ENCODE data around the gene ARHGAP42.
"Not testable (repeated sequence)": the region's sequence is repeated elsewhere in the genome, so short reads cannot be mapped to it uniquely, and the experiment has no call there.

ARHGAP42 gene

DNA sequence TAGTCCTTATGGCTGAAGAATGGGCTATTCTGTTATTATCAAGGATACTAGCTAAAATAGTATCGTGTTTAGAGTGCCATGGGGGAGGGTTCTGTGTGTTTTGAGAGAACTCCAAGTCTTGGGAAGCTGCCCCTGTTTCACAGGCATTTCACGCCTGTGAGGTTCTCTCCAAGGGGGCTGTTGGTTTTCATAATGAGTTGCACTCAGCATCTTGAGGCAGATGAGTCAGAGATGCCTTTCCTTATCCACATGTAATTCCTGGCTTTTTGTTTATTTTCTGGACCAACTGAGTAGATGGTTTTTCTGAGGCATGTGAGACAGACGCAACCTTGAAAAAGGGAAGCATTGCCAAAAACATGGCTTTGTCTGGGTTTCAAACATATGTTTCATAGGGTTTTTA, 203.7 kb downstream of the ARHGAP42 start:
- H4K20me1 ChIP-seq (ENCODE audit: insufficient read depth, low read length) = peaks cover 3% of the 10 kb centered on the region; the same call in 1 of the 2 replicates
- H3K27me3 ChIP-seq (ENCODE audit: insufficient read depth, low read length, poor library complexity) = no peaks in the 10 kb centered on the region
- ATAC-seq (ENCODE audit: insufficient read depth, low read depth) = no peak
- no peaks in the 10 kb centered on the region for H3K36me3 ChIP-seq (ENCODE audit: insufficient read depth, low read length)
- H3K9me3 ChIP-seq (ENCODE audit: insufficient read depth, low read length, severe bottlenecking) = no peaks in the 10 kb centered on the region
- DNase-seq = no peak
- no peak overlapping the region for H3K4me2 ChIP-seq (ENCODE audit: insufficient read depth, low read length)
- TF ChIP-seq, protein P1, sequence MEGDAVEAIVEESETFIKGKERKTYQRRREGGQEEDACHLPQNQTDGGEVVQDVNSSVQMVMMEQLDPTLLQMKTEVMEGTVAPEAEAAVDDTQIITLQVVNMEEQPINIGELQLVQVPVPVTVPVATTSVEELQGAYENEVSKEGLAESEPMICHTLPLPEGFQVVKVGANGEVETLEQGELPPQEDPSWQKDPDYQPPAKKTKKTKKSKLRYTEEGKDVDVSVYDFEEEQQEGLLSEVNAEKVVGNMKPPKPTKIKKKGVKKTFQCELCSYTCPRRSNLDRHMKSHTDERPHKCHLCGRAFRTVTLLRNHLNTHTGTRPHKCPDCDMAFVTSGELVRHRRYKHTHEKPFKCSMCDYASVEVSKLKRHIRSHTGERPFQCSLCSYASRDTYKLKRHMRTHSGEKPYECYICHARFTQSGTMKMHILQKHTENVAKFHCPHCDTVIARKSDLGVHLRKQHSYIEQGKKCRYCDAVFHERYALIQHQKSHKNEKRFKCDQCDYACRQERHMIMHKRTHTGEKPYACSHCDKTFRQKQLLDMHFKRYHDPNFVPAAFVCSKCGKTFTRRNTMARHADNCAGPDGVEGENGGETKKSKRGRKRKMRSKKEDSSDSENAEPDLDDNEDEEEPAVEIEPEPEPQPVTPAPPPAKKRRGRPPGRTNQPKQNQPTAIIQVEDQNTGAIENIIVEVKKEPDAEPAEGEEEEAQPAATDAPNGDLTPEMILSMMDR (IDR thresholded peaks at IDR 0.05; ENCODE audit: borderline replicate concordance, extremely low read depth, low read length, poor library complexity, severe bottlenecking) = no peak
- TF ChIP-seq EZH2 (IDR thresholded peaks at IDR 0.05; ENCODE audit: borderline replicate concordance, low read depth, low read length, severe bottlenecking) = no peak
- no peak overlapping the region for H3K4me3 ChIP-seq (ENCODE audit: low read depth in 1 of 2, low read length in 2 of 2)
- no peak overlapping the region for H2AFZ ChIP-seq (ENCODE audit: low read depth, low read length)
- no peak overlapping the region for H3K27ac ChIP-seq (ENCODE audit: low read length)
- H3K79me2 ChIP-seq (ENCODE audit: insufficient read depth, low read length) = no peaks in the 10 kb centered on the region
- H3K9ac ChIP-seq (ENCODE audit: low read depth, low read length) = no peak overlapping the region
- H3K4me1 ChIP-seq (ENCODE audit: insufficient read depth, low read length) = no peaks in the 10 kb centered on the region

DNA sequence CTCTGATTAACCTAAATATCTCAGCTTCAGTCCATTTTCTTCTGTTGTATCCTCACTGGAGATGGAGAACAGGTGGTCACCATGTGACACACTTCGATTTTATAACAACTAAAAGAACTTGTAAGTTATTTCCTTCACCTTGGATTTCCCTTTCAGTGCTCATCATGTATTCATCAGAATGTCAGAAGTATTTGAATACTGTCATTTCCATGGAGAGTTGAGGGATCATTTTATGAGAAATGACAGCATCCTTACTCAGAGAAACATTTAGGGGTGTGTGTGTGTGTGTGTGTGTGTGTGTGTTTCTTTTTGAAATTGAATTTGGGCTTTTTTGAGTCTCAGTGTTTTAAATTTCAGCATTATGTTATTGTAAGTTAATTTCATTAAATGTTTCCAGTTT, 205.8 kb downstream of the ARHGAP42 start:
- Histone ChIP-seq H2AFZ (ENCODE audit: low read depth, low read length) (no peak overlapping the region), H3K9ac (ENCODE audit: low read depth, low read length) (no peak overlapping the region), H3K79me2 (ENCODE audit: insufficient read depth, low read length) (no peaks in the 10 kb centered on the region), H3K9me3 (ENCODE audit: insufficient read depth, low read length, severe bottlenecking) (no peaks in the 10 kb centered on the region), H3K4me1 (ENCODE audit: insufficient read depth, low read length) (no peaks in the 10 kb centered on the region), H3K4me3 (ENCODE audit: low read depth in 1 of 2, low read length in 2 of 2) (no peak overlapping the region), H3K4me2 (ENCODE audit: insufficient read depth, low read length) (no peak overlapping the region), H3K36me3 (ENCODE audit: insufficient read depth, low read length) (no peaks in the 10 kb centered on the region), H4K20me1 (ENCODE audit: insufficient read depth, low read length) (peaks cover 3% of the 10 kb centered on the region; the same call in 1 of the 2 replicates), H3K27me3 (ENCODE audit: insufficient read depth, low read length, poor library complexity) (no peaks in the 10 kb centered on the region), H3K27ac (ENCODE audit: low read length) (no peak overlapping the region)
- TF ChIP-seq, protein P1 (IDR thresholded peaks at IDR 0.05; ENCODE audit: borderline replicate concordance, extremely low read depth, low read length, poor library complexity, severe bottlenecking) = no peak
- TF ChIP-seq EZH2 (IDR thresholded peaks at IDR 0.05; ENCODE audit: borderline replicate concordance, low read depth, low read length, severe bottlenecking) = no peak
- DNase-seq (no peak), ATAC-seq (ENCODE audit: insufficient read depth, low read depth) (no peak)

DNA sequence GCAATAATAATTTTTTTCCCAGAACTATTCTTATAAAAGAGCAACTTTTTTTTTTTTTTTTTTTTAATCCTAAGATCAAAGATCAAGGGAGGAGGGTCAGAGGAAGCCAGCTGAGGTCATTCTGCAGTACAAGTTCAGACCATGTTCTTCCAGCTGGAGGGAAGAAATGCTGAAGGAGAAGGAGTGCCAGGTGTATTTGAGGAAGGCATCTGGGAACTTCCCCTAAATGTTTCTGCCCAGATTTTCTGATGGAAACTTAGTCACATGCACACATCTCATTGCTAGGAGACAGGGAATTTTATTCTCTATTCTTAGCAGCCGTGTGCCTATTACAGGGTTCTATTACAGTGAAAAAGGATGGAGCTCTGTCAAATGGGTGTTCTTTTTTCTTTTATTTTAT, 208.4 kb downstream of the ARHGAP42 start:
- H3K4me2 ChIP-seq (ENCODE audit: insufficient read depth, low read length) = no peak overlapping the region
- H2AFZ ChIP-seq (ENCODE audit: low read depth, low read length) = no peak overlapping the region
- no peaks in the 10 kb centered on the region for H3K79me2 ChIP-seq (ENCODE audit: insufficient read depth, low read length)
- H3K4me1 ChIP-seq (ENCODE audit: insufficient read depth, low read length) = no peaks in the 10 kb centered on the region
- no peak for ATAC-seq (ENCODE audit: insufficient read depth, low read depth)
- TF ChIP-seq, protein P1 (IDR thresholded peaks at IDR 0.05; ENCODE audit: borderline replicate concordance, extremely low read depth, low read length, poor library complexity, severe bottlenecking) = no peak
- no peak for TF ChIP-seq EZH2 (IDR thresholded peaks at IDR 0.05; ENCODE audit: borderline replicate concordance, low read depth, low read length, severe bottlenecking)
- H3K36me3 ChIP-seq (ENCODE audit: insufficient read depth, low read length) = no peaks in the 10 kb centered on the region
- no peaks in the 10 kb centered on the region for H3K9me3 ChIP-seq (ENCODE audit: insufficient read depth, low read length, severe bottlenecking)
- no peak overlapping the region for H3K4me3 ChIP-seq (ENCODE audit: low read depth in 1 of 2, low read length in 2 of 2)
- no peak overlapping the region for H3K9ac ChIP-seq (ENCODE audit: low read depth, low read length)
- H4K20me1 ChIP-seq (ENCODE audit: insufficient read depth, low read length) = peaks cover 3% of the 10 kb centered on the region; the same call in 1 of the 2 replicates
- no peaks in the 10 kb centered on the region for H3K27me3 ChIP-seq (ENCODE audit: insufficient read depth, low read length, poor library complexity)
- no peak for DNase-seq
- H3K27ac ChIP-seq (ENCODE audit: low read length) = no peak overlapping the region

DNA sequence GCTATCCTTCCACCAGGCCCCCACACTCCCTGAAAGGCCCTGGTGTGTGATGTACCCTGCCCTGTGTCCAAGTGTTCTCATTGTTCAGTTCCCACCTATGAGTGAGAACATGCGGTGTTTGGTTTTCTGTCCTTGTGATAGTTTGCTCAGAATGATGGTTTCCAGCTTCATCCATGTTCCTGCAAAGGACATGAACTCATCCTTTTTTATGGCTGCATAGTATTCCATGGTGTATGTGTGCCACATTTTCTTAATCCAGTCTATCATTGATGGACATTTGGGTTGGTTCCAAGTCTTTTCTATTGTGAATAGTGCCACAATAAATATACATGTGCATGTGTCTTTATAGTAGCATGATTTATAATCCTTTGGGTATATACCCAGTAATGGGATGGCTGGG, 208.9 kb downstream of the ARHGAP42 start:
- not testable (repeated sequence) for H3K4me2 ChIP-seq (ENCODE audit: insufficient read depth, low read length); H3K36me3 ChIP-seq (ENCODE audit: insufficient read depth, low read length); H3K79me2 ChIP-seq (ENCODE audit: insufficient read depth, low read length); H3K4me3 ChIP-seq (ENCODE audit: low read depth in 1 of 2, low read length in 2 of 2); H3K4me1 ChIP-seq (ENCODE audit: insufficient read depth, low read length); ATAC-seq (ENCODE audit: insufficient read depth, low read depth); DNase-seq; H3K27ac ChIP-seq (ENCODE audit: low read length); H3K9ac ChIP-seq (ENCODE audit: low read depth, low read length); H3K27me3 ChIP-seq (ENCODE audit: insufficient read depth, low read length, poor library complexity); H4K20me1 ChIP-seq (ENCODE audit: insufficient read depth, low read length); H2AFZ ChIP-seq (ENCODE audit: low read depth, low read length); H3K9me3 ChIP-seq (ENCODE audit: insufficient read depth, low read length, severe bottlenecking)

DNA sequence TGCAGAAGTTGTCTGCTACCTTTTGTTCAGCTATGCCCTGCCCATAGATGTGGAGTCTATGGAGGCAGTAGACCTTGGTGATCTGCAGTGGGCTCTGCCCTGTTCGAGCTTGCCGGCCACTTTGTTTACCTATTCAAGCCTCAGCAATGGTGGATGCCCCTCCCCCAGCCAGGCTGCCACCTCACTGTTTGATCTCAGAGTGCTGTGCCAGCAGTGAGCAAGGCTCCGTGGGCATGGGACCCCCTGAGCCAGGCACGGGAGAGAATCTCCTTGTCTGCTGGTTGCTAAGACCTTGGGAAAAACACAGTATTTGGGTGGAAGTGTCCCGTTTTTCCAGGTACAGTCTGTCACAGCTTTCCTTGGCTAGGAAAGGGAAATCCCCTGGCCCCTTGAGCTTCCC, 214.4 kb downstream of the ARHGAP42 start:
- not testable (repeated sequence) for H3K4me3 ChIP-seq (ENCODE audit: low read depth in 1 of 2, low read length in 2 of 2); H3K79me2 ChIP-seq (ENCODE audit: insufficient read depth, low read length); H3K4me2 ChIP-seq (ENCODE audit: insufficient read depth, low read length); H4K20me1 ChIP-seq (ENCODE audit: insufficient read depth, low read length); DNase-seq; H3K36me3 ChIP-seq (ENCODE audit: insufficient read depth, low read length); H3K27ac ChIP-seq (ENCODE audit: low read length); H3K27me3 ChIP-seq (ENCODE audit: insufficient read depth, low read length, poor library complexity); H3K9me3 ChIP-seq (ENCODE audit: insufficient read depth, low read length, severe bottlenecking); H3K4me1 ChIP-seq (ENCODE audit: insufficient read depth, low read length); H2AFZ ChIP-seq (ENCODE audit: low read depth, low read length); ATAC-seq (ENCODE audit: insufficient read depth, low read depth); H3K9ac ChIP-seq (ENCODE audit: low read depth, low read length)

Measured in DND-41 (cell line).